Epidermal melanocyte (primary cell): ENCODE results near the gene CFAP74.

ENCODE experiments used
- DNase-seq: peaks from one replicate; pipeline ENCODE4 v3.0.0; 2011; ENCODE audit warnings: low spot score; ENCODE audit not compliant: insufficient read length

CFAP74 gene

DNA sequence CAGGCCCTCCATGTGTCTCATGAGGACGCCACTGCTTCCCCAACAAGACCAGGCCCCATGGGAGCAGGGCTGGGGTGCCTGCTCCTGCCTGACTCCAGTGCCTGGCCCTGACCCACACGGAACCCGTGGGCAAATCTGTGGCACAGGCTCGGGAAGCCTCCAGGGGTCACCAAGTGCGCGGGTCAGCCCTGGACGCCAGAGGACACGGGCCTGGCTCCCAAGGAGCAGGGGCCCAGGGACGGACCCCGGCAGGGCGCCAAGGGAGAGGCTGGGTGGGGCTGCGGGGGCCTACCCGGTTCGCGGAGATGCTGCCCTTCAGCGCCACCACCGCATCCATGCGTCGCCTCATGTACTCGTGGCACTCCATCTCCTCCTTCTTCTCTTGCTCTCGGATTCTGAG is 31.9 kb downstream of the CFAP74 start:
- DNase-seq: no peak

DNA sequence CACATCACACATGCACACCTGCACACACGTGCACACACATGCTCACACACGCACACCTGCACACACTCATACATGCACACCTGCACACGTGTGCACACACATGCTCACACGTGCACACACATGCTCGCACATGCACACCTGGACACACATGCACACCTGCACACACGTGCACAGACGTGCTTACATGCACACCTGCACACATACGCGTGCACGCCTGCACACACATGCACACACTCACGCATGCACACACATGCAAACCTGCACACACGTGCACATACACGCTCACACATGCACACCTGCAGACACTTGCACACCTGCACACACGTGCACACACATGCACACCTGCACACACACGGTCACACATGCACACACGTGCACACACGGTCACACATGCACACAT is 32.6 kb downstream of the CFAP74 start:
- no peak for DNase-seq

DNA sequence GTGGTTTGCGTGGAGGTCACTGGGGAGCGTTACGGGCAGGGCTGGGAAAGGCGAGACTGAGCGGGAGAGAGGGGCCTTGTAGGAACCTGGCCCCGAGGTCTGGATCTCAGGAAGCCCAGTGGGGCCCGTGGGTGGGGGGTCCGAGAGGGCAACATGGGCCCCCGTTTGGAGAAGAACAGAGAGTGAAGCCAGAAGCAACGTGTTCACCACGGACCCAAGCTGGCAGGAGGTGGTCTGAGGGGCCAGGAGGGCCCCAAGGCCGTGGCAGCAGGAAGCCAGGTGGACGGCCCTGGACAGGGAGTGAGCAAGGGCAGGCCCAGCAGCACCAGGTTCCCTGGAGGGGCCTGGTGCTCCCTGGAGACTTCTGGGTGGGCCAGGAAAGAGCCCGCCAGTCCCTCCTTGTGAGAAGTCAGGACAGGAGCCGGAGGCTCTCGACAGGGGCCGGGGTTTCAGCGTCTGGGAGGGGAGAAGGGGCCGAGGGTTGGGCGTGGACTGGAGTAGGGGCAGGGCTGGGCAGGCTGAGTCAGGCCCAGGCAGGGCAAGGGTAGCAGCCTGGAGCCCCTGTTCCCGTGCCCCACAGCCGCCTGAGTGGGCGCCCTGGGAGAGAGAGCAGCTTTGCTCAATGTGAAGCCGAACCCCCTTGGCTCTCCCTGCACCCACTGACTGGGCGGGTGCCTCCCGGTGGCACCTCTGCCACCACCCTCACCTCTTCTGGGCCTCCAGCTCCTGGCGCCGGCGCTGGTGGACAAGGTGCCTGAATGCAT is 33.5 kb downstream of the CFAP74 start:
- no peak for DNase-seq

GRCh38 chr1:1969505-1969900 is 34.1 kb downstream of the CFAP74 start:
- no peak for DNase-seq

DNA sequence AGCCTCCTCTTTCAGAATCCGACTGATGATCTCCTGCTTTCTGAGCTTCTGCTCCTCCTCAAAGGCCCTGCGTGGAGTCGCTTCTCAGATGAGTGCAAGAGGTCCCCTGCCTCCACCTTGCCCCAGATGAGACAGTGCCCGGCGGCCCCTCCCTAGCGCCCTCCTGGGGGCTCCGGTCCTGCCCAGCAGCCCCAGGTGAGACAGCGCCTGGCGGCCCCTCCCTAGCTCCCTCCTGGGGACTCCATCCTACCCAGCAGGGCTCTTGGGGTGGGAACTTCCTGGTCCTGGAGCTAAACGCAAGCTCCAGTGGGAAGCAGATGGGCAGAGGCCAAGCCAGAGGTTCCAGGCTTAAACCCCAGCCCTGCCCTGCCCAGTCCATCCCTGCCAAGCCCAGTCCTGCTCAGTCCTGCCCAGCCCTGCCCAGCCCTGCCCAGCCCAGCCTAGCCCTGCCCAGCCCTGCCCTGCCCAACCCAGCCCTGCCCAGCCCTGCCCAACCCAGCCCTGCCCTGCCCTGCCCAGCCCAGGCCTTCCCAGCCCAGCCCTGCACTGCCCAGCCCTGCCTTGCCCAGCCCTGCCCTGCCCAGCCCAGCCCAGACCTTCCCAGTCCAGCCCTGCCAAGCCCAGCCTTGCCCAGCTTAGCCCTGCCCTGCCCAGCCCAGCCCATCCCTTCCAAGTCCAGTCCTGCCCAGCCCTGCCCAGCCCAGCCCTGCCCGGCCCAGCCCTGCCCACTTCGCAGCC is 34.6 kb downstream of the CFAP74 start:
- no peak for DNase-seq

GRCh38 chr1:1967879-1968278 is 35.7 kb downstream of the CFAP74 start:
- DNase-seq: no peak

- DNase-seq: no peak
Observed at GRCh38 chr1:1967151-1967550, 36.4 kb downstream of the CFAP74 start.

- no peak for DNase-seq
Observed at GRCh38 chr1:1966071-1966740, 37.4 kb downstream of the CFAP74 start.

GRCh38 chr1:1965546-1965945 is 38.0 kb downstream of the CFAP74 start:
- DNase-seq: no peak

DNA sequence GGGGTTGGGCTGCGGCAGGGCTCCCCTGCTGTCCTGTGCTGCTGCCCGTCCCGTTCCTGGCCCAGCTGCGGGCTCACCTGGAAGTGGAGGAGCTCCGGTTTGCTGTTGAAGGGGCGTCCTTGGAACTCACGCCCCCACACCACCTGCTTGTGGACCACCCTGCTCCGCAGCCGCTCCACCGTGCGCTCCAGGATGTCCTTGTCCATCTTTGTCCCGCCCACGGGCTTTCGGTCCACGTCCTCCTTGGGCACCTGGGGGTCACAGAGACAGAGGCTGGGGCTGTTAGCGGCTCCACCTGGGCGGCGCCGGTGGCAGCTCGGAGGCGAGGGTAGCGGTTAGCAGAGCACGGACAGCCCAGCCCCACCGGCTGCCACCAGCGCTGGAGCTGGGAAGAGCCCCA is 38.8 kb downstream of the CFAP74 start:
- no peak for DNase-seq

- no peak for DNase-seq
Observed at GRCh38 chr1:1963570-1963969, 40.0 kb downstream of the CFAP74 start.

DNA sequence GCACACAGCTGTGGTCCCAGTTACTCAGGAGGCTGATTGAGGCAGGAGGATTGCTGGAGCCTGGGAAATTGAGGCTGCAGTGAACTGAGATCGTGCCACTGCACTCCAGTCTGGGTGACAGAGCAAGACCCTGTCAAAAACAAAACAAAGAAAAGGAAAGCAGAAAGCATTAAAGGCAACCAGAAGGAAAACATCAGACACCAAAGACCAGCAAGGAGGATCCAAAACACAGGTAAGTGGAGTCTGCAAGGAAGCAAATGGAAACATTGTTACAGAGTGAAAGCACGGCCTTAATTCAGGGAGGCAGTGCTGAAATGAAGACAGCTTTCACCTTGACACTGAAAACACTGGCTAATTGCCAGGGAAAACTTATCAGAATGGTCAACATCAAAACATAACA is 40.8 kb downstream of the CFAP74 start:
- DNase-seq: no peak

- DNase-seq: no peak
Observed at GRCh38 chr1:1960480-1961196, 42.9 kb downstream of the CFAP74 start.

GRCh38 chr1:1959840-1960479 is 43.6 kb downstream of the CFAP74 start:
- DNase-seq: peak; percentile 46

DNA sequence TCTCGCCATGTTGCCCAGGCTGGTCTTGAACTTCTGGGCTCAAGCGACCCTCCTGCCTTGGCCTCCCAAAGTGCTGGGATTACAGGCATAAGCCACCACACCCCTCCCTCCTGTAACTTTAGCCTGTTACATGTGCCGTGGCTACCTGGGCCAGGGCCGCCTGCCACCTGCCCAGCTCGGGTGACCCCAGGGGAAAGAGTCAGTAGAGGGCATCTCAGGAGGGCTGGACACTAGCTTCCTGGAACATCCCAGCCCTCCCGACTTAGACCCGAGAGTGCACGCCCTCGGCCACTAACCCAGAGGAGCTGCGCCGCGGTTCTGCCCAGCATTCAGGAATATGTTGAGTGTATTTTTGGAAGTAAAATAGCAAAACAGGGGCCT is 44.1 kb downstream of the CFAP74 start:
- DNase-seq: no peak

DNA sequence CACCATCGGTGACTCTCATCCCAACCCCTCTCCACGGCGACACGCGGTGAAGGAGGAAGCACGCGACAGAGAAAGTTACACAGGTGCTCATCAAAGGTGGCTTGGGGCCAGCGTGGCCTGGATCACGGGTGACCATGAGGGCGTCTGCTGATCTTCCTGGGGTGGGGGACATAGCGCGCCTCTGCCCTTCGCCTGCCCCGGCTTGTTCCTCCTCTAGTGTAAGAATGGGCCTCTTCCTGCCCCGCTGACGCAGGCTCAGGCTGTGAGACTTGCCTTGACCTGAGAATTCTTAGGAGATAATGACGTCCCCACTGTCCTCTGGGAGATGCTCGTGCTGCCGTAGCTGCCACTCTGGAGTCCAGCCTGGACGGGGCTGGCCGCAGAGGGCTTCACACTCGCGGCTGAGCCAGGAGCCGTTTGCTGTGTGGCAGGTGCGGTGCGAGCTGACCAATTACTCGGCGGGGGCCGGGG is 45.5 kb downstream of the CFAP74 start:
- no peak for DNase-seq

DNA sequence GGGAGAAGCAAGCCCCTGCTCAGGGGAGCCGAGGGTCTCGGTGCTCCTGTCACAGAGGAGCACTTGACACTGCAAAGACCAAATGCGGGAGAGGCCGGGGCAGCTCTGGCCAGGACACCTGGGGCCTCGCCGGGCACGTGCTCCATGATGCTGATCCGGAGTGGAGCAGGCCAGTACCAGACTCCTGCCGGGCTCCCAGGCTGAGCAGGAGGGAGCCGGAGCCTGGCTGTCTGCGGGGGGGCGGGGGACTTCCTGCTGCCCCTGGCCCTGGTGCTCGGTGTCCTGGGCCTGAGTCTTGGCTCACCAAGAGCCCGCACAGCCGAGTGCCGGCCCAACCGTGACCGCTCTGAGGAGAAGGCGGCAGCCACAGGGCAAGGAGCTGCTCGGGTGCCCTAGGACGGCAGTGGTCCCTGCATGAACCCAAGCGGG is 46.0 kb downstream of the CFAP74 start:
- DNase-seq: no peak

GRCh38 chr1:1956586-1957532 is 46.7 kb downstream of the CFAP74 start:
- no peak for DNase-seq

- no peak for DNase-seq
Observed at GRCh38 chr1:1956101-1956500, 47.5 kb downstream of the CFAP74 start.

DNA sequence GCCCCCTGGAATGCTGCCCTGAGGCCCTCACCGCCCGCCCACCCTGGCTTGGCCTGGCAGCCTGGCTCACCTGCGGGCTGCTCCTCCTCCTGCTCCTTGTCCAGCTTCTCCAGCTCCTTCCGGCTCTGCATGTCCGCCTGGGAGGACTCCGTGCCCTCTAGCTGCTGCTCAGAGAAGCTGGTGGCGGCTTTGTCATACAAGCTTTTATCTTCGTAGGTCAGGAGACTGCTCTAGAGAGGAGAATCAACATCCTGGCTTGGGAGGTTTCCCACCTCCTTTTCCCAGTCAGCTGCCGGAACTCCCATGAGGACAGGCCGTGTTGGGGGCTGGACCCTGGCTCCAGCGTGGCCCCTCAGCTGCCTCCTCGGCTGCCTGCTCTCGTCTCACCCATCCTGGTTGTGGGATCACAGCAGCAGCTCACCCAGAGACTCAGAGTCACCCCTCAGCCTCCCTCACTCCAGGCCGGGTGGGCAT is 47.9 kb downstream of the CFAP74 start:
- no peak for DNase-seq
